22Rv1 (cell line): ENCODE data around the gene GPC5.
"Not testable (repeated sequence)": the region's sequence is repeated elsewhere in the genome, so short reads cannot be mapped to it uniquely, and the experiment has no call there.

Source experiments
- H3K27ac ChIP-seq: fragments of 450-650 bp; 2 replicates; pipeline ENCODE4 v1.5.1; 2017
- ZFX ChIP-seq: fragments of 450-650 bp; IDR thresholded peaks from 2 replicates; pipeline ENCODE4 v1.6.1; 2017; ENCODE audit warnings: antibody characterized with exemption, borderline replicate concordance
- TF ChIP-seq, protein P1 (sequence below): fragments of 450-650 bp; IDR thresholded peaks from 2 replicates; pipeline ENCODE4 v1.5.1; 2017; ENCODE audit warnings: mild to moderate bottlenecking

GPC5 gene

DNA sequence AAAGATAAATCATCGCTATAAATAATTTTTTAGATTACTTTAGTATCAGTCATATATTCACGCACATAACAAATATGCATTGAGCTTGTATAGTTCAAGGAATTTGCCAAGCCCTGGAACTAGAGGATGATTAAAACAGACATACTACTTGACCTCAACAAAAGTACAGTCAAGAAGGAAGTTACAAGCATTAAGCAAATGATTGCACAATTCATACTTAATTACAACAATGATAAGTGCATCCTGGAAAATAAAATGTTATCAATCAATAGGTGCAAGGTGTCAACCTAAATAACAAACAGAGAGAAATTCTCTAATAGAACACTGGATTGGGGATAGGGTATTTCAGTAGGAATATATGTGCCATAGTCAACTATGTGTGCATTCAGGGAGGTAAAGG lies 491.2 kb downstream of the GPC5 start:
- no peak overlapping the region for H3K27ac ChIP-seq
- no peak for TF ChIP-seq ZFX
- TF ChIP-seq, protein P1, sequence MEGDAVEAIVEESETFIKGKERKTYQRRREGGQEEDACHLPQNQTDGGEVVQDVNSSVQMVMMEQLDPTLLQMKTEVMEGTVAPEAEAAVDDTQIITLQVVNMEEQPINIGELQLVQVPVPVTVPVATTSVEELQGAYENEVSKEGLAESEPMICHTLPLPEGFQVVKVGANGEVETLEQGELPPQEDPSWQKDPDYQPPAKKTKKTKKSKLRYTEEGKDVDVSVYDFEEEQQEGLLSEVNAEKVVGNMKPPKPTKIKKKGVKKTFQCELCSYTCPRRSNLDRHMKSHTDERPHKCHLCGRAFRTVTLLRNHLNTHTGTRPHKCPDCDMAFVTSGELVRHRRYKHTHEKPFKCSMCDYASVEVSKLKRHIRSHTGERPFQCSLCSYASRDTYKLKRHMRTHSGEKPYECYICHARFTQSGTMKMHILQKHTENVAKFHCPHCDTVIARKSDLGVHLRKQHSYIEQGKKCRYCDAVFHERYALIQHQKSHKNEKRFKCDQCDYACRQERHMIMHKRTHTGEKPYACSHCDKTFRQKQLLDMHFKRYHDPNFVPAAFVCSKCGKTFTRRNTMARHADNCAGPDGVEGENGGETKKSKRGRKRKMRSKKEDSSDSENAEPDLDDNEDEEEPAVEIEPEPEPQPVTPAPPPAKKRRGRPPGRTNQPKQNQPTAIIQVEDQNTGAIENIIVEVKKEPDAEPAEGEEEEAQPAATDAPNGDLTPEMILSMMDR = no peak

DNA sequence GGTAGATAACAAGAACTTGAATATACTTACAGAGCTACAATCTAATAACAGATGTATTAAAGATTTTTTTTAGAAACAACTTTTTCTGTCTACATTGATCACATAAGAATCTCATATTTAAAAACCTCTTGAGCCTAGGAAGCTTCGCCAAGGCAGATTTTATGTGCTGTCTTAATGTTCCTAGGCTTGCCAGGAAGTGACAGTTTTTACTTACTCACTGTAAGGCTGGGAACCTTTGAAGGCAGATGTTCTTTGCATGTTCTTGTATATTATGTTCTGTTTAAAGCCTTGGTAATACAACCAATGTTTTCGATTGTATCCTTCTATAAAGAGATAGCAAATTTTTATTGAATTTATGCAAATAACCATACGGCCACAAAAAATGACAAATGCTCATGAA lies 492.7 kb downstream of the GPC5 start:
- no peak for TF ChIP-seq ZFX
- TF ChIP-seq, protein P1 = no peak
- no peak overlapping the region for H3K27ac ChIP-seq

DNA sequence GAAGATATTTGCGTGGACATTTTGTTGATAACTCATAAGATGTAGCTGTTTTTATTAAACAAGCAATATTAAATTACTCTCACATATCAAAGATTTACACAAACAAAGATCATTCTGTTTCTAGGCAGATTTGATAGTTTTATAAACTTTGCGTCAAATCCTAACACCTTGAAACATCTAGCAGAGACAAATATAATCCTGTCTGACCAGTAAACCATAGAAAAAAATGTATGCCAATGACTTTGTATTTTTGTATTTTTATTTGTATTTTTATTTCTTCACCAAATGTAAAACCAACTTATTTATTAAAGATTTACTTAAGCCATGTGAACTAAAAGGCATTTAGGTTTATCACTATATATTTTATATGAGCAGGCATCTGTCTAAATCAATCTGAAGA lies 494.6 kb downstream of the GPC5 start:
- TF ChIP-seq, protein P1 = no peak
- no peak for TF ChIP-seq ZFX
- no peak overlapping the region for H3K27ac ChIP-seq

DNA sequence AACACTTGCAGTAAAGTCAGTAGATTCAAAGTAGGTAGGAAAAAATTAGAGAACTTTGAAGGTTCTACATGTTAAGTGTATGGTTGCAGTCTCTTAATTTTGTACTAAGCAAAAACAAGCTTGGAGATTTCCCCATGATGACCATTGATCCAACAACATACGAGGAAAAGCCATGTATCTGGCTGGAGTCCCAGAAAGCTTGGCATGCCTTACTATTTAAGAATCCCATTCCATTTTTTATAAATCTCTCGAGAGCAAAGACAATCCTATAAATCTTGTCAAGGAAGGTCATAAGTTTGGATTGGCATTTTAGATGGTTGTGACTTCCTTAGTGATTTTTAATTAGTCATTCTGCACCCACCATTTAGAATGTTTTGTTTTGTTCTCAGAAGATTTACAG lies 495.9 kb downstream of the GPC5 start:
- TF ChIP-seq, protein P1 = no peak
- no peak for TF ChIP-seq ZFX
- H3K27ac ChIP-seq = no peak overlapping the region

DNA sequence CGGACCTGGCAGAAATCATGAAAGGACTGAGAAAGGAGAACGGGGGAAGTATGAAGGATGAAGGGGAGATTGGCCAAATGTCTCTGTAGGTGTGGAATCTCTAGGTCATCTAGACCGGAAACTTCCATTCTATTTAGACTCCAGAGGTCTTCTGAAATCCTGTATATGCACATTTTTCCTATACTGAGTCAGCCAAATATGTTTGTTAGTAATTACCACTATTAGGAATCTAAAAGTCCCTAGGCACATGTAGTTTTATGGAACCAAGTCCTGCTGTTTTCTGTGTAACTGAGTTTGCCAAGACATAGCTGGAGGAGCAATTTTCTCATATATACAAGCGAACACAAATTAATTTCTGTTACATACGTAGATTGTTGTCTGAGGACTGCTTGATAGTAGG lies 498.1 kb downstream of the GPC5 start:
- no peak overlapping the region for H3K27ac ChIP-seq
- TF ChIP-seq ZFX = no peak
- TF ChIP-seq, protein P1 = no peak

DNA sequence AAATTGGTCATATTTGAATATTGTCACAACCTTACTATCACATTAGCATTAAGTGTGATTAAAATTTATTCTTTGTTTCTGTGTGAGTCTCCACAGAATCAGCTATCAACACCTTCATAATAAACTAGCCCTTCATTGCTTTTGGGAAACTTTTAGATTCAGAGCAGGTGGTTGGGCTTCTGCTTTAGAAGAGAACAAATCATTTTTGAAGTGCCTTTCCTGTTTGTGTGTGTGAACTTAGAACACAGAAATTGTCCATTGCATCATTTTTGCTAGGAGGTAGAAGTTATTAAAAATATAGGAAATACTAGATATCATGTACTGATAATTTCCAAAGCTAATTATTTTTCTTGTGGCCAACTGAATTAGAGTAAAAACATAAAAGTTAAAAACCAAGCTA lies 500.6 kb downstream of the GPC5 start:
- H3K27ac ChIP-seq = not testable (repeated sequence)

DNA sequence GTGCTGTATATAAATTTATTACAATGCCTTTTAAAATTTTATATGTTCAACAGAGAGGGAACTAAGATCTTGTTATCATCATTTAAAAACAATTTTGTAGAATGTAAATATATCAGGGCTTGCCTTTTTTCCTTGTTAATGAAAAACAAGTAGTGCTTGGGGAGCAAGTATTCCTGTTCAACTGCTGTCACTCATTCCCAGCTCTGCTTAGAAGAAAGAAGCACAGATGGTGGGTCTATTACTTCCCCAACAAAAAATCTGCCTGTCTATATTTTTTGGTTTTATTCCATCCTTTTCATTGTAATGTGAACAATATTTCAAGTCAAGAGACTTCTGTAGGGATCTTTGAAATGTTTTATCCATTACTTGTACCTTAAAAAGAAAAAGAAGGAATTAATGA lies 503.9 kb downstream of the GPC5 start:
- H3K27ac ChIP-seq = no peak overlapping the region
- no peak for TF ChIP-seq ZFX
- TF ChIP-seq, protein P1 = no peak

DNA sequence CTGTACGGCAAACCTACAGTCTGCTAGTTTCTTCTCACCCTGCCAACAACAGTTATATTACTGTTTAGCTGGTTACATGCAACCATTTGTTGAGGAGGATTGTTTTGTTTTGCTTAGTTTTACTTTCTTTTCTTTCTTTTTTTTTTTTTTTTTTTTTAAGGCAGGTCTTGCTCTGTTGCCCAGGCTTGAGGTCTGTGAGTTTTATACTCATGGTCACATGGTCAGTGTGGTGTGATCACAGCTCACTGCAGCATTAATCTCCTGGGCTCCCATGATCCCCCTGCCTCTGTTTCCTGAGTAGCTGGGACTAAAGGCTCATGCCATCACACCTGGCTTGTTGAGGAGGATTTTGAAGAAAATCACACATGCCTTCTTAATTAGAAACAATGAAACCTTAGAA lies 505.6 kb downstream of the GPC5 start:
- TF ChIP-seq, protein P1 = no peak
- TF ChIP-seq ZFX = no peak
- H3K27ac ChIP-seq = no peak overlapping the region
